HG03565 (cell line): Measurements from ENCODE around the gene SHC3.

Experiments
- ATAC-seq: cut with Tn5 transposase; IDR thresholded peaks from one replicate; pipeline ENCODE4 v1.9.1; 2021; ENCODE audit warnings: mild to moderate bottlenecking, moderate library complexity; ENCODE audit not compliant: unreplicated experiment

The SHC3 gene

DNA sequence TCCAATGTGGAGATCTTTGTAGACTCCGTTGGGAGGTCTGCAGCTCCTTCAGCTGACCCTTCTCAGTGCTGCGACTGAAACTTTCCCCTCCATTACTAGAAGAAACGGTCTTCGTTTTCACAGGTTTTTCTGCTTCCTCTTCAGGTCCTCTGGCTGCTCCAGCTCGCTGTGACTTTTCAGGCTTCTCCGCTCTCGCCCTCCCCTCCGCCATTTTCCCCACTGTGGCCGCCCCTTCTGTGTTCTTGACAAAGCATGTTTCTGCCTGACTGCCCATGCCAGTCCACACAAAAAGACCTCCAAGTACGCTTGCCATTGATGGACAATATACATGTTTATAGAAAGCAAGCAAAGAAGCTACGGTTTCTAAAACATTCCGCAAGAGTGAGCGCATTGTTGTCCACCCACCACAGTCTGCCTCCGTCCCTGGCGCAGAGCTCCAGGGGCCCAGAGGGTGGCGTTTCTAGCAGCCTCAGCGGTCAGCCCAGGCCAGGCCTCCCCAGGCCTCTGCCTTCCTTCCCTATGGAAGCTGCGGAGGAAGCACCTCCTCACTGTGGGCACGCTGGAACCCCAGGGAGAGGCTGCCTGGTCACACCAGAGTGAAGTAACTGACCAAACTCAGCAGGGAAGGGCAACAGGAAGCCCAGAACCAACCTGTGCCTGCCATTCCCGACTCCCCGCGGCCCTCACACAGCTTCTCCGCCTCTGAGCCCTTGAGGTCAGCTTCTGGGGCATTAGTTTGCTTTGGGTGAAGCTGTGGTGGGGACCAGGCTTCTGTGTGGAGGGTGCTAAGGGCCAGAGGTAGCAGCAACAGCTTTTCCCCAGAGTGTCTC, 207.3 kb downstream of the SHC3 start:
- no peak for ATAC-seq

DNA sequence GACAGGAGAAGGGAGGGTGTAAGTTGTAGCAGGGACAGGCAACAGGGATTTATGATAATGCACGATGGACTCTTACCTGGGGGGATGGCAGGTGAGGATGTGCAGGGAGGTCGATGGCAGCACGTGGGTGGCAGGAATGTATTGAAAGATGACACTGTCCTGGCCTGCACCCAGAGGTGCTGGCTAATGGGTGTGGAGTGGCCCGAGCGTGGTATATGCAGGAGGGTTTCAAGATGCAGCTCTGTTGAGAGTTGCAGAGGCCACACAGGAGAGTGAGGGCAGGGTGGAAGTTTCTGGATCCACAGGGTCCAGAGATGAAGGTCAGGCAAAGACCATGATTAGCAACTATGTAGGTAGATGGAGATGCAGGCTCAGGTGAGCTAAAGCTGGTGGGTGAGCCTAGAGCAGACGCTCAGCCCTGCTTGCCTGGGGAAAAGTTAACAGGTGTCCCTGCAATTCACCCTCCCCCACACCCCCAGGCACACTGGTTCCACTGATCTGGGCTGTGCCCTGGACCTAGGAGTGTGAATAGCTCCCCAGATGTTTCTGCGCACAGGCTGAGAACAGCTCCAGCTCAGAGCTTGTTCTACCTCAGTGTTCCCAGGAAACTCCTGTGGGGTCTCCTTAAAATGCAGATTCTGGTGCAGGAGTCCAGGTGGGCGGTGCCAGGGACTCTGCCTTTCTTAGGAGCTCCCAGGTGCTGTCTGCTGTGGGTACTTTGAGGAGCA, 208.8 kb downstream of the SHC3 start:
- ATAC-seq, result no peak

DNA sequence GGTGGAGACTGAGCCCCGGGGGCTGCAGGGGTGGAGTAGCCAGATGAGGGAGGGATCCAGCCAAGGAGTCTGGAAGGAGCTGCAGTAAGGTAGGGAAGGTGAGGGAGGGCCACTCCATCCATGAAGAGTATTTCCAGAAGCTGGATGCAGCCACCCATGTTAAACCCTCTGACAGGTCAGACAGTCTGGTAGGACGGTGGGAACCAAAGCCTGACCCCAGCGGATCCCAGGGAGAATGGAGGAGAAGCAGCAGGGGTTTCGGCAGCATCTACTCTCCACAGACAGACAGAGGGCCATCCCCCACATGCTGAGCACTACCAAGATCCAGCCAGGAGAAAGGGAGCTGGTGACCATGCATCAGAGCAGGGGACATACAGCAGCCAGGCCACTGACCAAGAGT, 209.8 kb downstream of the SHC3 start:
- ATAC-seq, result no peak

DNA sequence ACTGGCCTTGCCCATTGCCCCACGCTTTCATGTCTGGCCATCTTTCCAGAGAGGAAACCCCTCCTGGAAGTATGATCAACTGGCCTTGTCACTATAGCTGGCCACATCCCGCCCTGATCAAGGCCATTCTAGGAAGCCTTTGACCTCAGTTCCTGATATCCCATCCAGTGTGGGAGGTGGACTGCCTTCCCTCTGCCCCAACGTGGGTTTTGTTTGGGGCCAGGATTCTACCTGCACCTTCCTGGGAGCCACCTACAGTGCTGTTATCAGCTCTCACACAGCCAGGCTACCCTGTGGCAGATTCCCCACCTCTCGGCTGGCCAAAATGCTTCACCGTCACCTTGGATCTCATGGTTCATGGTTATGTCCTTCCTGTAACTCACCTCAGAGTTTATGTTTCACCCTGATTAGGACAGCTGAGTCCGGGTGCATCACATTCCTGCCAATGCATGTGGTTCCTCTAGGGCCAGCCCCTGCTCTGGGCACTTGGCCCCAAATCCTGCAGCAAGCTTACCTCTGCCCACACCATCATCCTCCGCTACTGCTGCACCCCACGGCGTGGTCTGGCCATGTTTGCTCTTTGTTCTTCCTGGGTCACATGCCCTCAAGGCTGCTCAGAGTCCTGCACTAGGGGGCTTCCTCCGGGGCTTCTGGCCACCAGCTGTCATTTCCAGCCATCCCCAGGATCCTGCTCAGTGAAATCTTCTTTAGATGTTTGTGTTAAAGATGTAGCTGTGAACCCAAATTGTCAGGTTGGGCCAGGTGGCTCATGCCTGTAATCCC, 211.5 kb downstream of the SHC3 start:
- ATAC-seq, result no peak

DNA sequence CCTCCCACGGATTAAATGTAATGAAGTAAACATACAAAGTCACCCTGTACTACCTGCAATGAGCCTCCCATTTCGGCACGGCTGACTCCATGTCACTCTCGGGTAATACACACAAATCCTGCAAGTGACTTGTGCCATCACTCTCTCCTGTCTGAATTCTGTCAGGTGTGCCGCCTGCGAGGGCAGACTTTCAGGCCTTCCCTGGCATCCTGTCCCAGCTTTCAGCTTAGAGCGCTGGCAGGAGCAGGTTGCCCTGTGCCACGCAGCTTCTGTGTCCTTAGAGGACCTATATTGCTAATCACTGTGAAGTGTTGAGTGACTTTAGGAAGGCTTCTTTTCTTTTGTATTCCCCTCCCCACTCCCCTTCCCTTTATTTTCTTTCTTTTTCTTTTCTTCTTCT, 213.1 kb downstream of the SHC3 start:
- no peak for ATAC-seq

DNA sequence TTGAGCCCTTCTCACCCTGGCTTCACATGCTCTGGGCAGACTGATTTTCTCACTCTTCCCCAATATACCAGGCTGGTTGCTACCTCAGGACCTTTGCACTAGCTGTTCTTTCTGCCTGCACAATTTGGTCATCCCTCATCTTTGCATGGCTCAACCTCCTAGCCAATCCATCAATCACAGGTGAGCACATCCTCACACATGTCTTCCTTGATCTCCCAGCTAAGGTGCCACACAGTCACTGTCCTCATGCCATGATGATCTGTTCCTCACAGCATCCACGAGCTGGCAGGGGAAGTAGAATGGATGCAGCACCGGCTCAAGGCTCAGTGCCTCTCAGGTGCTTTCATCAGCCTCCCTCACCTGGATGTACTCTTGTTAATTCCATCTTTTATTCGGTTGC, 218.0 kb downstream of the SHC3 start:
- ATAC-seq, result no peak

DNA sequence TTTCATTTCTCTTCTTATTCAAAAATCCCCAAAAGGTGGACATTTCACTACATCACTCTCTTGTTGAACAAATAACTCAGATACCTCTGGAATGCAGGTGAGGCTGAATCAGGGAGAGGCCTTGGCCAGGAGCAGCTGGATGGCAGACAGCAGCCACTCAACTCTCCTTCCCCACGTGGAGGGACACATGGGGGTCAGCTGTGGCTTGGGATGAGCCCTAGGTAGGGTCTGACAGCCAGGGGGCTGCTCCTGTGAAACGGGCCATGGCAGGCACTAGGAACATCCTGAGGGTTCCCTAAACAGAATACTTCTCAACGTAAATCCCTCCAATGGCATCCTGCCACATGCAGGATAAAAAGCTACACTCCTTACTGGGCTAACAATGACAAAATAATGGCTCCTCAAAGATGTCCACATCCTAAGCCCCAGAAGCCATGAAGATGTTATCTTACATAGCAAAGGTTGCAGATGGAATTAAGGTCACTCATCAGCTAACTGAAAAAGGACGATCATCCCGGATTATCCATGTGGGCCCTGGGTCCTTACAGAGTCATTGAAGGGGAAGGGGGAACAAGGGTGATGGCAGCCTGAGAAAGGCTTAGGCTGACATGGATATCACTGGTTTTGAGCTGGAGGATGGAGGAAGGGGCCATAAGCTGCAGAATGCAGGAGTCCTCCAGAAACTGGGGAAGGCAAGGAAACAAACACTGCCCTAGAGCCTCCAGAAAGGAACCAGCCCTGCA, 218.7 kb downstream of the SHC3 start:
- no peak for ATAC-seq

DNA sequence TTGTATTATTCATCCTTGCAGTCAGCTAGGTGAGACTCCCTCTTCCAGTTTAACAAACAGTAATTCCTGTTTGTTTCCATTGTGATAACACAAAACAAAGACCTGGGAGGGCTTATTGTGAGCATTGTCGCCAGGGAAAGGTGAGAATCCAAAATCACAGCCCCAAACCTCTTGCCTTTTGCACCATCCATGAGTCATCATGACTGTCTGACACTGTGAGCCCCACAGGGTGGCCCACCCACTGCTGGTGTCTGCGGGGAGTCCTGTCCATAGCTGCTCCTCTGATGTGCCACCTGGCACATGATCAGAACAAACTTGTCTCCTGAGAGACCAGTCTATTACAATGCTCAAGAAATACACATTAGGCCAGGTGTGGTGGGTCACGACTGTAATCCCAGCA, 221.1 kb downstream of the SHC3 start:
- no peak for ATAC-seq
